ENCODE measurements around the gene DIPK2A. TPM values are rescaled to one million over a fixed set of nuclear protein-coding genes. Genes with fewer than 3 reads are reported as not detected.

Gene DIPK2A
- polyA plus RNA-seq, 1 of the 3 experiments (the other 2 are of a cell fraction): 0.03 TPM

DNA sequence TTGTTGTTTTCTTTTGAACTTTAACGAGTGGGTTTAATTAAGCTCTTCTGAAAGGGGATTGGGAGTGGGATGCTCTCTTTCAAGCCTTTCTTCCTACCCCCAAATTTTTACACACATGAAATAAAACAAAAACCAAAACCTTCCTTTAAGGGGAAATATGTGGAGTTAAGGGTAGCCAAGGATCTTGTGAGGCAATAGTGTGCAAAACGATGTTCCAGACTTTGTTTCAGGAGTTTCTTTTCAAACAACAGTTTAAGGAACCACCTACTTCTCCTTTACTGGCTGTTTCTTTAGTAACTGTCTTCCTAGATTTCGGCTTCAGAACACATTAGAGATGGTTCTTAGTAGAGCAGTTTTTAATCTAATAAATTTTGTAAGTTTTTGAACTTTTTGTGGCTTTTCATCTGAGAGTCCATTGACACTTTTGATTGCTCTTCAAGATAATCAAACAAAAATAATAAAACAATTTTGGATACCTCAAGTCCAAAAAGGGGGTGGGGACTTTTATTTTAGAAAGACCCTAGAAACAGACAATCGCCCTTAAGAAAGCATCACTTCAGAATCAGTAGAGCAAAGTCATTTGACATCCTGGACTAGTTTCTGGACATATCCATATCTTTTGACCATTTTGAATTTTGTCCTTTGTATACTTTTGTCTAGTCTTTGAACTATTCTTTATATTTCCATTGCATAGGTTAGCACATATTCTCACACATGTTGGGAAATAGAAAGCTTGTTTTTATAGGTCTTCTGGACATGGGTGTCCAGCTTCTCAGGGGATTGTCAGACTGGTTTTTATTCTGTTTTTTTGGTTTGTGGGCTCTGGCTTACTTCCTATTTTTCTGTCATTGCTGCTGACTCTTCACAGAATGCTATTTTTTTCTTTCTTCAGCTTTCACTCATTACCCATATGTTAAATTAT is 6.0 kb downstream of the DIPK2A start:
- Histone ChIP-seq H2AFZ (ENCODE audit: low read depth) (no peak overlapping the region), H3K79me2 (ENCODE audit: insufficient read depth) (no peaks in the 10 kb centered on the region), H3F3A (replicated peaks; ENCODE audit: insufficient read depth) (no peaks in the 10 kb centered on the region), H3K9ac (no peak overlapping the region), H3K36me3 (replicated peaks in 1 of 2; ENCODE audit: control insufficient read depth in 1 of 2, insufficient read depth in 2 of 2, low read length in 1 of 2) (no peaks in the 10 kb centered on the region), H3K4me2 (no peak overlapping the region), H3K27me3 (ENCODE audit: insufficient read depth) (peaks cover 20% of the 10 kb centered on the region), H3K9me3 (no peaks in the 10 kb centered on the region), H3K27ac (ENCODE audit: low read depth in 2 of 2, low read length in 1 of 2) (no peak overlapping the region), H3K4me1 (ENCODE audit: control insufficient read depth in 1 of 2, insufficient read depth in 2 of 2, low read depth in 1 of 2, low read length in 1 of 2) (peaks cover 0 to 3% of the 10 kb centered on the region in 2 experiments; a peak in 2 of 4 replicates), H4K20me1 (ENCODE audit: insufficient read depth) (no peaks in the 10 kb centered on the region), H3K4me3 (ENCODE audit: low read depth in 2 of 2, low read length in 1 of 2) (no peak overlapping the region), H3K9me2 (no peaks in the 10 kb centered on the region)
- 6% methylated on average over 4 of the region's 4 CpGs for WGBS (ENCODE audit: low lambda C conversion rate)
- CTCF ChIA-PET: interaction anchor here (0.7 kb wide), 1 partner anchor 103 kb away, joined by 3 read pairs; no protein-coding TSS in a partner anchor
- POLR2A ChIA-PET: no interaction called here
- no peak for DNase-seq
- no peak for TF ChIP-seq FOXJ3 (CRISPR knock-in tag; IDR thresholded peaks at IDR 0.05)
- TF ChIP-seq MEF2A (IDR thresholded peaks at IDR 0.05; ENCODE audit: borderline replicate concordance, low read depth): no peak
- TF ChIP-seq, protein P1, sequence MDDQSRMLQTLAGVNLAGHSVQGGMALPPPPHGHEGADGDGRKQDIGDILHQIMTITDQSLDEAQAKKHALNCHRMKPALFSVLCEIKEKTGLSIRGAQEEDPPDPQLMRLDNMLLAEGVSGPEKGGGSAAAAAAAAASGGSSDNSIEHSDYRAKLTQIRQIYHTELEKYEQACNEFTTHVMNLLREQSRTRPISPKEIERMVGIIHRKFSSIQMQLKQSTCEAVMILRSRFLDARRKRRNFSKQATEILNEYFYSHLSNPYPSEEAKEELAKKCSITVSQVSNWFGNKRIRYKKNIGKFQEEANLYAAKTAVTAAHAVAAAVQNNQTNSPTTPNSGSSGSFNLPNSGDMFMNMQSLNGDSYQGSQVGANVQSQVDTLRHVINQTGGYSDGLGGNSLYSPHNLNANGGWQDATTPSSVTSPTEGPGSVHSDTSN (IDR thresholded peaks at IDR 0.05): no peak
- no peak for TF ChIP-seq ELF1 (IDR thresholded peaks at IDR 0.05)
- no peak for TF ChIP-seq SIN3A (IDR thresholded peaks at IDR 0.05; ENCODE audit: borderline replicate concordance, low read depth, low read length)
- no peak for TF ChIP-seq GATA2 (CRISPR knock-in tag; IDR thresholded peaks at IDR 0.05)
- no peak for TF ChIP-seq TCF12 (IDR thresholded peaks at IDR 0.05)
- no peak for TF ChIP-seq RFX5 (IDR thresholded peaks at IDR 0.05; ENCODE audit: low read length)
- TF ChIP-seq, protein P2, sequence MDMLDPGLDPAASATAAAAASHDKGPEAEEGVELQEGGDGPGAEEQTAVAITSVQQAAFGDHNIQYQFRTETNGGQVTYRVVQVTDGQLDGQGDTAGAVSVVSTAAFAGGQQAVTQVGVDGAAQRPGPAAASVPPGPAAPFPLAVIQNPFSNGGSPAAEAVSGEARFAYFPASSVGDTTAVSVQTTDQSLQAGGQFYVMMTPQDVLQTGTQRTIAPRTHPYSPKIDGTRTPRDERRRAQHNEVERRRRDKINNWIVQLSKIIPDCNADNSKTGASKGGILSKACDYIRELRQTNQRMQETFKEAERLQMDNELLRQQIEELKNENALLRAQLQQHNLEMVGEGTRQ (IDR thresholded peaks at IDR 0.05; ENCODE audit: borderline replicate concordance, low read depth, low read length): no peak
- no peak for TF ChIP-seq POLR2AphosphoS5 (IDR thresholded peaks at IDR 0.05; ENCODE audit: low read depth, low read length)
- TF ChIP-seq FOSL2 (IDR thresholded peaks at IDR 0.05; ENCODE audit: borderline replicate concordance, low read depth): no peak
- TF ChIP-seq, protein P3, sequence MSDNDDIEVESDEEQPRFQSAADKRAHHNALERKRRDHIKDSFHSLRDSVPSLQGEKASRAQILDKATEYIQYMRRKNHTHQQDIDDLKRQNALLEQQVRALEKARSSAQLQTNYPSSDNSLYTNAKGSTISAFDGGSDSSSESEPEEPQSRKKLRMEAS (IDR thresholded peaks at IDR 0.05; ENCODE audit: low read depth): no peak
- TF ChIP-seq, protein P4, sequence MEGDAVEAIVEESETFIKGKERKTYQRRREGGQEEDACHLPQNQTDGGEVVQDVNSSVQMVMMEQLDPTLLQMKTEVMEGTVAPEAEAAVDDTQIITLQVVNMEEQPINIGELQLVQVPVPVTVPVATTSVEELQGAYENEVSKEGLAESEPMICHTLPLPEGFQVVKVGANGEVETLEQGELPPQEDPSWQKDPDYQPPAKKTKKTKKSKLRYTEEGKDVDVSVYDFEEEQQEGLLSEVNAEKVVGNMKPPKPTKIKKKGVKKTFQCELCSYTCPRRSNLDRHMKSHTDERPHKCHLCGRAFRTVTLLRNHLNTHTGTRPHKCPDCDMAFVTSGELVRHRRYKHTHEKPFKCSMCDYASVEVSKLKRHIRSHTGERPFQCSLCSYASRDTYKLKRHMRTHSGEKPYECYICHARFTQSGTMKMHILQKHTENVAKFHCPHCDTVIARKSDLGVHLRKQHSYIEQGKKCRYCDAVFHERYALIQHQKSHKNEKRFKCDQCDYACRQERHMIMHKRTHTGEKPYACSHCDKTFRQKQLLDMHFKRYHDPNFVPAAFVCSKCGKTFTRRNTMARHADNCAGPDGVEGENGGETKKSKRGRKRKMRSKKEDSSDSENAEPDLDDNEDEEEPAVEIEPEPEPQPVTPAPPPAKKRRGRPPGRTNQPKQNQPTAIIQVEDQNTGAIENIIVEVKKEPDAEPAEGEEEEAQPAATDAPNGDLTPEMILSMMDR (IDR thresholded peaks at IDR 0.05): no peak
- no peak for TF ChIP-seq RXRA (IDR thresholded peaks at IDR 0.05; ENCODE audit: borderline replicate concordance, low read depth)
- TF ChIP-seq RCOR1 (IDR thresholded peaks at IDR 0.05; ENCODE audit: low read length): no peak
- no peak for TF ChIP-seq EP300 (IDR thresholded peaks at IDR 0.05; ENCODE audit: borderline replicate concordance in 1 of 2, low read depth in 1 of 2, low read length in 1 of 2)
